SK-N-SH (cell line): ENCODE measurements around the gene CKMT2. TPM values are rescaled to one million over a fixed set of nuclear protein-coding genes. Genes with fewer than 3 reads are reported as not detected.

Experiments
- CTCF ChIA-PET: fragments of 300-600, 350-600 bp; formaldehyde crosslinking; extraction: SDS; loops from one replicate; lab custom pipeline; 2021; lab: Yijun Ruan, JAX
- POLR2A ChIA-PET: fragments of 350-600 bp; sonication (Branson Sonifier 250); formaldehyde crosslinking; extraction: SDS; loops from one replicate; lab custom pipeline; 2020; ENCODE audit warnings: antibody characterized with exemption, inconsistent platforms; lab: Yijun Ruan, JAX
- DNase-seq: peaks from one replicate; pipeline ENCODE4 v3.0.0; 2012
- H2AFZ ChIP-seq: fragments of 200-600 bp; sonication (generic); 2 replicates; pipeline ENCODE4 v1.8.1; 2016; ENCODE audit warnings: antibody characterized with exemption, mild to moderate bottlenecking, low read depth
- H3F3A ChIP-seq: fragments of 200-600 bp; sonication (generic); replicated peaks from 2 replicates; pipeline ENCODE3; 2016; ENCODE audit warnings: antibody characterized with exemption, mild to moderate bottlenecking; ENCODE audit not compliant: insufficient read depth
- H3K27ac ChIP-seq, 2 experiments: fragments of 200-500 bp in 1 of 2; fragments of 200-600 bp in 1 of 2; sonication (Bioruptor generic) in 1 of 2; sonication (generic), shearing (Covaris generic) in 1 of 2; 2 replicates each; pipeline versions ENCODE4 v1.5.1 to v1.6.1; 2014 to 2016; ENCODE audit warnings: low read depth in 2 of 2, inconsistent platforms in 1 of 2, low read length in 1 of 2, mild to moderate bottlenecking in 1 of 2, mixed read lengths in 1 of 2
- H3K27me3 ChIP-seq: fragments of 200-600 bp; sonication (generic), shearing (Covaris generic); 2 replicates; pipeline ENCODE4 v1.6.1; 2016; ENCODE audit warnings: mixed run types; ENCODE audit not compliant: insufficient read depth
- H3K36me3 ChIP-seq, 2 experiments: fragments of 200-500 bp in 1 of 2; fragments of 200-600 bp in 1 of 2; sonication (Bioruptor generic) in 1 of 2; sonication (generic) in 1 of 2; replicated peaks in 1 of 2; 2 replicates each; pipeline versions ENCODE3 to v1.5.1; 2014 to 2016; ENCODE audit warnings: low read length in 1 of 2, mild to moderate bottlenecking in 1 of 2; ENCODE audit not compliant: insufficient read depth in 2 of 2, control insufficient read depth in 1 of 2
- H3K4me1 ChIP-seq, 2 experiments: fragments of 200-500 bp in 1 of 2; fragments of 200-600 bp in 1 of 2; sonication (Bioruptor generic) in 1 of 2; sonication (generic), shearing (Covaris generic) in 1 of 2; 2 replicates each; pipeline versions ENCODE4 v1.5.1 to v1.6.1; 2014 to 2016; ENCODE audit warnings: low read depth in 1 of 2, low read length in 1 of 2, mixed run types in 1 of 2; ENCODE audit not compliant: insufficient read depth in 2 of 2, control insufficient read depth in 1 of 2
- H3K4me2 ChIP-seq: fragments of 200-600 bp; sonication (generic), shearing (Covaris generic); 2 replicates; pipeline ENCODE4 v1.6.1; 2017; ENCODE audit warnings: mixed run types
- H3K4me3 ChIP-seq, 2 experiments: fragments of 200-500 bp in 1 of 2; fragments of 200-600 bp in 1 of 2; sonication (Bioruptor generic) in 1 of 2; sonication (generic), shearing (Covaris generic) in 1 of 2; 2 replicates each; pipeline versions ENCODE4 v1.5.1 to v1.8.1; 2014 to 2016; ENCODE audit warnings: low read depth in 2 of 2, inconsistent platforms in 1 of 2, low read length in 1 of 2, mild to moderate bottlenecking in 1 of 2, mixed read lengths in 1 of 2, moderate library complexity in 1 of 2
- H3K79me2 ChIP-seq: fragments of 200-600 bp; sonication (generic); 2 replicates; pipeline ENCODE4 v1.8.1; 2017; ENCODE audit warnings: mild to moderate bottlenecking; ENCODE audit not compliant: insufficient read depth
- H3K9ac ChIP-seq: fragments of 200-600 bp; sonication (generic); 2 replicates; pipeline ENCODE4 v1.6.1; 2017; ENCODE audit warnings: mixed run types
- H3K9me2 ChIP-seq: fragments of 200-600 bp; sonication (generic); 2 replicates; pipeline ENCODE4 v1.6.1; 2017; ENCODE audit warnings: mixed run types
- H3K9me3 ChIP-seq: fragments of 200-600 bp; sonication (generic); 2 replicates; pipeline ENCODE4 v1.6.1; 2017; ENCODE audit warnings: mixed run types, mild to moderate bottlenecking, moderate library complexity
- H4K20me1 ChIP-seq: fragments of 200-600 bp; sonication (generic); 2 replicates; pipeline ENCODE4 v1.6.1; 2017; ENCODE audit warnings: mild to moderate bottlenecking, mixed run types; ENCODE audit not compliant: insufficient read depth
- ELF1 ChIP-seq: IDR thresholded peaks from 2 replicates; pipeline ENCODE4 v1.4.0; 2012
- EP300 ChIP-seq, 2 experiments: IDR thresholded peaks; 2 replicates each; pipeline versions ENCODE4 v1.4.0 to v1.6.1; 2012; ENCODE audit warnings: borderline replicate concordance in 1 of 2, low read depth in 1 of 2, low read length in 1 of 2
- EZH2phosphoT487 ChIP-seq: fragments of 200-600 bp; sonication (generic); IDR thresholded peaks from 2 replicates; pipeline ENCODE4 v1.6.1; 2017; ENCODE audit warnings: low read depth, mixed run types, mild to moderate bottlenecking, antibody characterized with exemption, moderate library complexity, borderline replicate concordance
- FOXM1 ChIP-seq: IDR thresholded peaks from 2 replicates; pipeline ENCODE4 v1.4.0; 2012; ENCODE audit warnings: low read depth, mild to moderate bottlenecking
- JUND ChIP-seq: IDR thresholded peaks from 2 replicates; pipeline ENCODE4 v1.4.0; 2012
- NRF1 ChIP-seq: IDR thresholded peaks from 2 replicates; pipeline ENCODE4 v1.6.1; 2012; ENCODE audit warnings: low read depth, mild to moderate bottlenecking, low read length
- RAD21 ChIP-seq: IDR thresholded peaks from 2 replicates; pipeline ENCODE4 v1.6.1; 2012; ENCODE audit warnings: mild to moderate bottlenecking, low read length
- RFX5 ChIP-seq: IDR thresholded peaks from 2 replicates; pipeline ENCODE4 v1.6.1; 2012; ENCODE audit warnings: mild to moderate bottlenecking, improper control_type of control experiment, low read length
- SIN3A ChIP-seq: IDR thresholded peaks from 2 replicates; pipeline ENCODE4 v1.6.1; 2012; ENCODE audit warnings: low read depth, mild to moderate bottlenecking, low read length, moderate library complexity, borderline replicate concordance
- SMC3 ChIP-seq: IDR thresholded peaks from 2 replicates; pipeline ENCODE4 v1.6.1; 2012; ENCODE audit warnings: low read depth, low read length, improper control_type of control experiment
- TAF1 ChIP-seq: IDR thresholded peaks from 2 replicates; pipeline ENCODE4 v1.6.1; 2012; ENCODE audit warnings: low read depth, mild to moderate bottlenecking, low read length, moderate library complexity, borderline replicate concordance
- TEAD4 ChIP-seq: IDR thresholded peaks from 2 replicates; pipeline ENCODE4 v1.4.0; 2012; ENCODE audit warnings: mild to moderate bottlenecking, borderline replicate concordance; ENCODE audit not compliant: insufficient read depth
- WGBS: methylation state at CpG from one replicate; pipeline ENCODE4 v1.1.6; 2017; ENCODE audit warnings: low lambda C conversion rate; 5-methylcytosine and 5-hydroxymethylcytosine counted together
- polyA plus RNA-seq, 3 experiments: library from polyadenylated mRNA; depleted of rRNA; stranded (reverse); fragments of >200 nt; gene quantifications; 2 replicates each; pipeline ENCODE4 v1.2.3, GENCODE V29; 2012
- TF ChIP-seq, protein P1 (sequence below): fragments of 200-600 bp; sonication (generic); IDR thresholded peaks from 2 replicates; pipeline ENCODE4 v1.6.1; 2017; ENCODE audit warnings: antibody characterized with exemption, mild to moderate bottlenecking, moderate library complexity
- TF ChIP-seq, protein P2 (sequence below): IDR thresholded peaks from 2 replicates; pipeline ENCODE4 v1.4.0; 2012; ENCODE audit warnings: low read depth
- TF ChIP-seq, protein P3 (sequence below): IDR thresholded peaks from 2 replicates; pipeline ENCODE4 v1.6.1; 2012; ENCODE audit warnings: mild to moderate bottlenecking, low read depth, low read length, moderate library complexity
- TF ChIP-seq, protein P4 (sequence below): IDR thresholded peaks from 2 replicates; pipeline ENCODE4; 2012

Gene CKMT2
- polyA plus RNA-seq, 1 of the 3 experiments (the other 2 are of a cell fraction), result not detected

DNA sequence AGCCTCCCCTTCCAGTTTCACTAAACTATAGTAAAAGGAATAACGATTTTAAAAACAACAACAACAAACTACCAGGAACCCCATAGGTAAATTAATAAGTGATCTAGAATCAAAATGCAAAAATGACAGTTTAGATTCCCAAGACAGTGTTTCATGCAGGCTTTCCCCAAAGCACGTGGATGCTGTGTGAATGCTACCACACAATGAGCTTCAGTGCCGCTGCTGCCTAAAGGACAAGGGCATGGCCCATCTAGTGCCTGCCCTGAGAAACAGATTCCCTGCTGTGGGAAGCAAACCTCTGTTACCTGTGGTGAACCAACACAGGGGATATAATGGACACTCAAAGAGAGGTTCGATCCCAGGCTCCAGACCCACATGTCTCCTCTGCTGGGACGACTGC is 23.7 kb upstream of the CKMT2 start:
- ChIA-PET CTCF (no interaction called here), POLR2A (interaction anchor here (0.5 kb wide), 1 partner anchor 1124 kb away, joined by 5 read pairs; no protein-coding TSS in a partner anchor)
- H3K9me3 ChIP-seq, result no peaks in the 10 kb centered on the region
- H4K20me1 ChIP-seq, result no peaks in the 10 kb centered on the region
- no peaks in the 10 kb centered on the region for H3F3A ChIP-seq
- H3K9me2 ChIP-seq, result no peaks in the 10 kb centered on the region
- H3K9ac ChIP-seq, result no peak overlapping the region
- 63% methylated on average over 3 of the region's 5 CpGs for WGBS
- no peak overlapping the region for H2AFZ ChIP-seq
- H3K4me2 ChIP-seq, result no peak overlapping the region
- no peak for DNase-seq
- TF ChIP-seq RFX5, result no peak
- TF ChIP-seq, protein P1, sequence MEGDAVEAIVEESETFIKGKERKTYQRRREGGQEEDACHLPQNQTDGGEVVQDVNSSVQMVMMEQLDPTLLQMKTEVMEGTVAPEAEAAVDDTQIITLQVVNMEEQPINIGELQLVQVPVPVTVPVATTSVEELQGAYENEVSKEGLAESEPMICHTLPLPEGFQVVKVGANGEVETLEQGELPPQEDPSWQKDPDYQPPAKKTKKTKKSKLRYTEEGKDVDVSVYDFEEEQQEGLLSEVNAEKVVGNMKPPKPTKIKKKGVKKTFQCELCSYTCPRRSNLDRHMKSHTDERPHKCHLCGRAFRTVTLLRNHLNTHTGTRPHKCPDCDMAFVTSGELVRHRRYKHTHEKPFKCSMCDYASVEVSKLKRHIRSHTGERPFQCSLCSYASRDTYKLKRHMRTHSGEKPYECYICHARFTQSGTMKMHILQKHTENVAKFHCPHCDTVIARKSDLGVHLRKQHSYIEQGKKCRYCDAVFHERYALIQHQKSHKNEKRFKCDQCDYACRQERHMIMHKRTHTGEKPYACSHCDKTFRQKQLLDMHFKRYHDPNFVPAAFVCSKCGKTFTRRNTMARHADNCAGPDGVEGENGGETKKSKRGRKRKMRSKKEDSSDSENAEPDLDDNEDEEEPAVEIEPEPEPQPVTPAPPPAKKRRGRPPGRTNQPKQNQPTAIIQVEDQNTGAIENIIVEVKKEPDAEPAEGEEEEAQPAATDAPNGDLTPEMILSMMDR, result no peak
- TF ChIP-seq SIN3A, result no peak
- TF ChIP-seq RAD21, result no peak
- TF ChIP-seq, protein P2, sequence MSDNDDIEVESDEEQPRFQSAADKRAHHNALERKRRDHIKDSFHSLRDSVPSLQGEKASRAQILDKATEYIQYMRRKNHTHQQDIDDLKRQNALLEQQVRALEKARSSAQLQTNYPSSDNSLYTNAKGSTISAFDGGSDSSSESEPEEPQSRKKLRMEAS, result no peak
- TF ChIP-seq SMC3, result no peak
- TF ChIP-seq, protein P3, sequence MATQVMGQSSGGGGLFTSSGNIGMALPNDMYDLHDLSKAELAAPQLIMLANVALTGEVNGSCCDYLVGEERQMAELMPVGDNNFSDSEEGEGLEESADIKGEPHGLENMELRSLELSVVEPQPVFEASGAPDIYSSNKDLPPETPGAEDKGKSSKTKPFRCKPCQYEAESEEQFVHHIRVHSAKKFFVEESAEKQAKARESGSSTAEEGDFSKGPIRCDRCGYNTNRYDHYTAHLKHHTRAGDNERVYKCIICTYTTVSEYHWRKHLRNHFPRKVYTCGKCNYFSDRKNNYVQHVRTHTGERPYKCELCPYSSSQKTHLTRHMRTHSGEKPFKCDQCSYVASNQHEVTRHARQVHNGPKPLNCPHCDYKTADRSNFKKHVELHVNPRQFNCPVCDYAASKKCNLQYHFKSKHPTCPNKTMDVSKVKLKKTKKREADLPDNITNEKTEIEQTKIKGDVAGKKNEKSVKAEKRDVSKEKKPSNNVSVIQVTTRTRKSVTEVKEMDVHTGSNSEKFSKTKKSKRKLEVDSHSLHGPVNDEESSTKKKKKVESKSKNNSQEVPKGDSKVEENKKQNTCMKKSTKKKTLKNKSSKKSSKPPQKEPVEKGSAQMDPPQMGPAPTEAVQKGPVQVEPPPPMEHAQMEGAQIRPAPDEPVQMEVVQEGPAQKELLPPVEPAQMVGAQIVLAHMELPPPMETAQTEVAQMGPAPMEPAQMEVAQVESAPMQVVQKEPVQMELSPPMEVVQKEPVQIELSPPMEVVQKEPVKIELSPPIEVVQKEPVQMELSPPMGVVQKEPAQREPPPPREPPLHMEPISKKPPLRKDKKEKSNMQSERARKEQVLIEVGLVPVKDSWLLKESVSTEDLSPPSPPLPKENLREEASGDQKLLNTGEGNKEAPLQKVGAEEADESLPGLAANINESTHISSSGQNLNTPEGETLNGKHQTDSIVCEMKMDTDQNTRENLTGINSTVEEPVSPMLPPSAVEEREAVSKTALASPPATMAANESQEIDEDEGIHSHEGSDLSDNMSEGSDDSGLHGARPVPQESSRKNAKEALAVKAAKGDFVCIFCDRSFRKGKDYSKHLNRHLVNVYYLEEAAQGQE, result no peak
- TF ChIP-seq EZH2phosphoT487, result no peak
- TF ChIP-seq JUND, result no peak
- no peaks in the 10 kb centered on the region; a peak in 1 of 4 replicates for H3K4me1 ChIP-seq
- no peak overlapping the region for H3K4me3 ChIP-seq
- H3K27me3 ChIP-seq, result no peaks in the 10 kb centered on the region
- no peaks in the 10 kb centered on the region for H3K36me3 ChIP-seq
- no peaks in the 10 kb centered on the region for H3K79me2 ChIP-seq
- H3K27ac ChIP-seq, result no peak overlapping the region

DNA sequence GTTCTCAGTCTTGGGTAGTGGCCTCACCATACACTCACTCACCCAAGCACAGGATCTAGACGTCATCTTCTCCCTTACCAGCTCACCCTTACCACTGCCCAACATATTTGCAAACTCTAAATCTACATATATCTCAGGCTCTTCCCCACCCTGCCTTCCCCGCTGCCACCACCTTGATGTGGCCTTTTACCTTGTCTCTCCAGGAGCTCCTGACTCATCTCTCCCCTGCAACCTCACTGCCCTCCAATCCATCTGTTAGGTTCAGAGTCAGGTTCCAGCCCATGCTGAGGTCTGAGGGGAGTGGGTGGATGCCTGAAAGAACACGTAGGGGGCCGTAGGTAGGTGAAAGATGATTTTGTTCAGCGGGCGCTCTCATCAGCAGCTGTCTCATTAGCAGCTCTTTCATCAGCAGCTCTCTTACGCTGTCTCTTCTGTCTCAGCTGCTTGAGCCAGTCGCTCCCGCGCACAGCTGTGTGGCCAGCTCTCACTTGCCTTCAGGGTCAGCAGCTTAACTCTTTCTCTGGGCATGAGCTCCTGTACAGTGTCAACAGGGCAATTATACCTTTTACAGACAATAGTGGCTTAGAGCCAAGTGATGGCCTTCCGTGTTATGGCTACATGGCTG is 23.1 kb upstream of the CKMT2 start:
- WGBS, result 87% methylated on average over 11 of the region's 11 CpGs
- H3K9me2 ChIP-seq, result no peaks in the 10 kb centered on the region
- TF ChIP-seq RFX5 (no peak), FOXM1 (no peak), JUND (no peak), RAD21 (no peak), SIN3A (no peak), ELF1 (no peak), TEAD4 (no peak), EP300 (IDR thresholded peaks at IDR 0.05; ENCODE audit: borderline replicate concordance in 1 of 2, low read depth in 1 of 2, low read length in 1 of 2) (no peak), TAF1 (no peak), NRF1 (no peak)
- TF ChIP-seq, protein P4, sequence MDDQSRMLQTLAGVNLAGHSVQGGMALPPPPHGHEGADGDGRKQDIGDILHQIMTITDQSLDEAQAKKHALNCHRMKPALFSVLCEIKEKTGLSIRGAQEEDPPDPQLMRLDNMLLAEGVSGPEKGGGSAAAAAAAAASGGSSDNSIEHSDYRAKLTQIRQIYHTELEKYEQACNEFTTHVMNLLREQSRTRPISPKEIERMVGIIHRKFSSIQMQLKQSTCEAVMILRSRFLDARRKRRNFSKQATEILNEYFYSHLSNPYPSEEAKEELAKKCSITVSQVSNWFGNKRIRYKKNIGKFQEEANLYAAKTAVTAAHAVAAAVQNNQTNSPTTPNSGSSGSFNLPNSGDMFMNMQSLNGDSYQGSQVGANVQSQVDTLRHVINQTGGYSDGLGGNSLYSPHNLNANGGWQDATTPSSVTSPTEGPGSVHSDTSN, result no peak
- TF ChIP-seq, protein P3, result no peak
- no peaks in the 10 kb centered on the region for H3K9me3 ChIP-seq
- POLR2A ChIA-PET, result interaction anchor here (0.5 kb wide), 1 partner anchor 1125 kb away, joined by 5 read pairs; no protein-coding TSS in a partner anchor
- CTCF ChIA-PET, result no interaction called here
- no peaks in the 10 kb centered on the region for H3K27me3 ChIP-seq
- no peaks in the 10 kb centered on the region; a peak in 1 of 4 replicates for H3K4me1 ChIP-seq
- no peak overlapping the region for H3K27ac ChIP-seq
- H3K9ac ChIP-seq, result no peak overlapping the region
- no peaks in the 10 kb centered on the region for H3F3A ChIP-seq
- no peaks in the 10 kb centered on the region for H3K79me2 ChIP-seq
- H3K4me3 ChIP-seq, result no peak overlapping the region
- H3K36me3 ChIP-seq, result no peaks in the 10 kb centered on the region
- DNase-seq, result no peak
- no peak overlapping the region for H2AFZ ChIP-seq
- no peak overlapping the region for H3K4me2 ChIP-seq
- H4K20me1 ChIP-seq, result no peaks in the 10 kb centered on the region
